ENCODE data around the gene SIK3. TPM values are rescaled to one million over a fixed set of nuclear protein-coding genes. Genes with fewer than 3 reads are reported as not detected.

The SIK3 gene
- total RNA-seq, 1 experiment from 2014 or later: 31.4 TPM

DNA sequence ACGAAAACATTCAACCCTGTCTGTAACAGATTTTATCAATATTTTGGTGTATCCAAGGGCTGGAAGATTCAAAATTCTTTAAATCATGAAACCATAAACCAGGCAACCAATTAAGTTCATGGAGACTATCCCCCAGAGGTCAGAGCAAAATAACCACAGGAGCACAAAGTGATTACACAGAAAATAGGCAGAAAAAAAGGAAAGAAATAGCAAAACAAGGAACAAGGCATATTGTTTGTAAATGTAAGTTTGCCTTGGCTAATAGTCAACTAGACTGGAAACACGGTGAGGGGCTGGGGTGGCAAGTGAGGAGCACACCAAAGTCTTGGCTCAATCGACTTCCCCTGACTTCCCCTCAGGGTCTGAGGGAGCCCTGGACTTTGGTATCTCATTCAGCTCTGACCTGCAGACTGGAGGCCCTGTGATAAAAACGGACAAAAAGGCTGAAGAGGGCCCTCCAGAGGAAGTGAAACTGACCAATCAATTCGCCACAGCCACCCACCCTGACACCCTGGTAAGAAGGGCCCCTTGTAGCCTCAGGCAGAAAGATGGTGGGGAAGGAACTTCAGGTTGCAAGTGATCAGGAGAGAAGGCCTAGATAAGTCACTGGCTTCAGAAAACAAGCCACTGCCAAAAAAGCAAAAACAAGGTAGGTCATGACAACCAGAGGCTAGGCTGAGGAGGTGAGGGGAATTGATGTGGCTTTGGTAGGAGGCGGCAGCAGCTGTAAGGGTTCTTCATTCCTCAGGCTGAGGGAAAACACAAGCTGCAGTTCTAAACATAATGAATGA, 1.8 kb downstream of the SIK3 start:
- Mint-ChIP-seq H3K4me1 (peaks cover 36% of the 10 kb centered on the region in 2 experiments), H3K36me3 (ENCODE audit: insufficient read depth in 1 of 3, low read depth in 3 of 3) (peaks cover 7 to 11% (median 9%) of the 10 kb centered on the region in 3 experiments), H3K4me3 (peak overlapping the region; percentile 87 to 99), H3K27ac (peak overlapping the region; percentile 3 to 59 (median 44); a peak in 4 of 7 replicates), H3K9me3 (0 out of 5 replicates have a peak, but pooled peaks cover 0 to 2% of the 10 kb centered on the region in 2 experiments), H3K27me3 (ENCODE audit: low read depth) (peaks cover 1% of the 10 kb centered on the region; the same call in 1 of the 2 replicates)
- Histone ChIP-seq H3K79me1 (ENCODE audit: insufficient read depth, low read depth, low read length, poor library complexity, severe bottlenecking) (no peaks in the 10 kb centered on the region), H2BK12ac (ENCODE audit: insufficient read length, low read depth, low read length) (no peak overlapping the region), H2AK5ac (ENCODE audit: insufficient read length, low read length) (no peak overlapping the region), H4K20me1 (ENCODE audit: control insufficient read depth, insufficient read depth, insufficient read length) (no peaks in the 10 kb centered on the region), H3K9me3 (ENCODE audit: control insufficient read depth, low read depth, low read length) (no peaks in the 10 kb centered on the region), H3K23me2 (ENCODE audit: insufficient read length, low read depth, low read length, poor library complexity, severe bottlenecking) (peaks cover 17% of the 10 kb centered on the region), H2BK120ac (ENCODE audit: low read depth, low read length, poor library complexity, severe bottlenecking) (no peak overlapping the region), H3K4me1 (ENCODE audit: insufficient read depth, low read length) (peaks cover 6% of the 10 kb centered on the region; the same call in 1 of the 2 replicates), H2BK5ac (ENCODE audit: insufficient read length, low read length) (no peak overlapping the region), H3K79me2 (ENCODE audit: insufficient read depth, low read length) (peaks cover 26% of the 10 kb centered on the region; the same call in 1 of the 2 replicates), H3K4me2 (ENCODE audit: insufficient read depth, insufficient read length, low read length) (peak overlapping the region; percentile 92), H4K5ac (ENCODE audit: insufficient read length, low read depth, low read length) (no peak overlapping the region), H4K91ac (ENCODE audit: insufficient read length, low read depth, low read length) (no peak overlapping the region), H3K18ac (ENCODE audit: insufficient read length, low read depth, low read length) (no peak overlapping the region), H2BK15ac (ENCODE audit: low read depth, low read length) (no peak overlapping the region), H3K14ac (ENCODE audit: insufficient read depth, low read length) (0 out of 2 replicates have a peak overlapping the region, but pooled peaks have one; percentile 17), H3K23ac (ENCODE audit: insufficient read length, low read depth, low read length) (no peak overlapping the region), H3T11ph (ENCODE audit: low read length) (no peak overlapping the region), H3K9ac (ENCODE audit: extremely low read depth, insufficient read length, low read length) (no peak overlapping the region), H2AFZ (ENCODE audit: low read length) (no peak overlapping the region), H3K4ac (ENCODE audit: low read depth, low read length) (no peak overlapping the region), H3K56ac (ENCODE audit: insufficient read length, low read depth, low read length) (no peak overlapping the region), H3K27me3 (ENCODE audit: insufficient read depth, low read length) (no peaks in the 10 kb centered on the region), H2BK20ac (ENCODE audit: low read depth, low read length, poor library complexity, severe bottlenecking) (no peak overlapping the region), H4K8ac (replicated peaks; ENCODE audit: insufficient read length, low read depth, low read length) (no peak overlapping the region), H3K27ac (ENCODE audit: insufficient read length, low read depth, low read length) (no peak overlapping the region)
- TF ChIP-seq CTCF (conservative IDR thresholded peaks at IDR 0.05): peak; percentile 15; the same call in 1 of the 3 replicates
- no CpG with 5 or more reads among the region's 6 CpGs for WGBS (ENCODE audit: extremely low coverage, insufficient read length, low lambda C conversion rate)
- DNase-seq: peak; percentile 70
